H1 (cell line): ENCODE data around the gene FGFRL1.

ENCODE experiments used
- CHD2 ChIP-seq: IDR thresholded peaks from 2 replicates; pipeline ENCODE4 v1.6.1; 2012; ENCODE audit warnings: low read length, improper control_type of control experiment
- KDM1A ChIP-seq: fragments of 200-600, 300-600 bp; sonication (generic); IDR thresholded peaks from 2 replicates; pipeline ENCODE4 v1.7.1; 2016; ENCODE audit warnings: mild to moderate bottlenecking, low read length, borderline replicate concordance
- POLR2A ChIP-seq, 2 experiments: IDR thresholded peaks; 1 replicate in 1 of 2; 2 replicates in 1 of 2; pipeline ENCODE4 v1.6.1; 2011; ENCODE audit warnings: low read depth in 2 of 2, low read length in 2 of 2, mild to moderate bottlenecking in 2 of 2; ENCODE audit errors: control extremely low read depth in 1 of 2
- POLR2AphosphoS5 ChIP-seq: IDR thresholded peaks from 2 replicates; pipeline ENCODE4 v1.6.1; 2011; ENCODE audit warnings: low read depth, low read length
- RFX5 ChIP-seq: IDR thresholded peaks from 2 replicates; pipeline ENCODE4 v1.6.1; 2011; ENCODE audit warnings: low read depth, low read length, improper control_type of control experiment, borderline replicate concordance
- TF ChIP-seq, protein P1 (sequence below), 3 experiments: IDR thresholded peaks; 1 replicate in 2 of 3; 2 replicates in 1 of 3; pipeline versions ENCODE4 v1.5.1 to v1.6.1; 2011; ENCODE audit warnings: low read length in 3 of 3, mild to moderate bottlenecking in 3 of 3, inconsistent platforms in 2 of 3, low read depth in 1 of 3, moderate library complexity in 1 of 3; ENCODE audit not compliant: insufficient read depth in 1 of 3; ENCODE audit errors: control extremely low read depth in 1 of 3
- TF ChIP-seq, protein P2 (sequence below): IDR thresholded peaks from 2 replicates; pipeline ENCODE4 v1.6.1; 2012; ENCODE audit warnings: low read length, inconsistent platforms

DNA sequence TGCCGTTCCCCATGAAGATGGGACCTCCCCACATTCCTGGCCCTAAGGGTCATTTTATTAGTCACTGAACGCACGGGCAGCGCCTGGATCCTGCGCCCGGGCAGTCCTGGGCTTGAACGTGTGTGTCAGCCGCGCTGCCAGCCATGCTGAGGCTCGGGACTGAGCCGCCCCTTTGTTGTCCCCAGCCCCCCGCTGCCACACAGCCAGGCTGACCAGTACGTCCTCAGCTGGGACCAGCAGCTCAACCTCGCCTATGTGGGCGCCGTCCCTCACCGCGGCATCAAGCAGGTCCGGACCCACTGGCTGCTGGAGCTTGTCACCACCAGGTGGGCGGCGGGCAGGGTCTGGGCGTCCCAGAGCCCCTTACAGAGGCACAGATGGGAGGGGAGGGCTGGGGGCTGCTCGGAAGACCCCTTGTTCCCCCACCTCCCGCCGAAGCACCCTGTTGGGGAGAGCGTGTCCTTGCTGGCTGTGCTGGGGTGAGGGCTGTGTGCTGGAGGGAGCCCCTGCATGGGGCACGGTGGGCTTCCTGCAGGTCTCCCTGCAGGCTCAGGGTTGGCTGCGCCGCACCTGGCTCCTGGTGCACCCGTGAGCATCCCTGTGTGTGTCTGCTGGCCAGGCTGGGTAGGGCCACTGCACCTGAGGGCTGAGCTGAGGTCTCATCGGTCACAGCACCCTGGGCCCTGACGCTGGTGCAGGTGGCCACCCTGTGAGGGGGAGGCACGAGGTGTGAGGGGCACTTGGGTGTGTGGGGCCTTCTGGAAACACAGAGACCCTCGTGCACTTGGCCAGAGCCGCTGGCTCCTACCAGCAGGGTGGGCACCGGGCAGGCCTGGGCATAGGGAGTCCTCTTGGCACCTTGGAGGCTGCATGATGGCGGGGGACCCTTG, 23.6 kb upstream of the FGFRL1 start:
- no peak for TF ChIP-seq KDM1A
- TF ChIP-seq, protein P1, sequence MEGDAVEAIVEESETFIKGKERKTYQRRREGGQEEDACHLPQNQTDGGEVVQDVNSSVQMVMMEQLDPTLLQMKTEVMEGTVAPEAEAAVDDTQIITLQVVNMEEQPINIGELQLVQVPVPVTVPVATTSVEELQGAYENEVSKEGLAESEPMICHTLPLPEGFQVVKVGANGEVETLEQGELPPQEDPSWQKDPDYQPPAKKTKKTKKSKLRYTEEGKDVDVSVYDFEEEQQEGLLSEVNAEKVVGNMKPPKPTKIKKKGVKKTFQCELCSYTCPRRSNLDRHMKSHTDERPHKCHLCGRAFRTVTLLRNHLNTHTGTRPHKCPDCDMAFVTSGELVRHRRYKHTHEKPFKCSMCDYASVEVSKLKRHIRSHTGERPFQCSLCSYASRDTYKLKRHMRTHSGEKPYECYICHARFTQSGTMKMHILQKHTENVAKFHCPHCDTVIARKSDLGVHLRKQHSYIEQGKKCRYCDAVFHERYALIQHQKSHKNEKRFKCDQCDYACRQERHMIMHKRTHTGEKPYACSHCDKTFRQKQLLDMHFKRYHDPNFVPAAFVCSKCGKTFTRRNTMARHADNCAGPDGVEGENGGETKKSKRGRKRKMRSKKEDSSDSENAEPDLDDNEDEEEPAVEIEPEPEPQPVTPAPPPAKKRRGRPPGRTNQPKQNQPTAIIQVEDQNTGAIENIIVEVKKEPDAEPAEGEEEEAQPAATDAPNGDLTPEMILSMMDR (IDR thresholded peaks at IDR 0.05; ENCODE audit: control extremely low read depth in 1 of 3, insufficient read depth in 1 of 3, low read depth in 1 of 3, low read length in 3 of 3), result no peak
- TF ChIP-seq POLR2A (IDR thresholded peaks at IDR 0.05; ENCODE audit: control extremely low read depth in 1 of 2, low read depth in 2 of 2, low read length in 2 of 2), result no peak
- no peak for TF ChIP-seq POLR2AphosphoS5
- TF ChIP-seq, protein P2, sequence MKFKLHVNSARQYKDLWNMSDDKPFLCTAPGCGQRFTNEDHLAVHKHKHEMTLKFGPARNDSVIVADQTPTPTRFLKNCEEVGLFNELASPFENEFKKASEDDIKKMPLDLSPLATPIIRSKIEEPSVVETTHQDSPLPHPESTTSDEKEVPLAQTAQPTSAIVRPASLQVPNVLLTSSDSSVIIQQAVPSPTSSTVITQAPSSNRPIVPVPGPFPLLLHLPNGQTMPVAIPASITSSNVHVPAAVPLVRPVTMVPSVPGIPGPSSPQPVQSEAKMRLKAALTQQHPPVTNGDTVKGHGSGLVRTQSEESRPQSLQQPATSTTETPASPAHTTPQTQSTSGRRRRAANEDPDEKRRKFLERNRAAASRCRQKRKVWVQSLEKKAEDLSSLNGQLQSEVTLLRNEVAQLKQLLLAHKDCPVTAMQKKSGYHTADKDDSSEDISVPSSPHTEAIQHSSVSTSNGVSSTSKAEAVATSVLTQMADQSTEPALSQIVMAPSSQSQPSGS, result no peak
- no peak for TF ChIP-seq RFX5
- TF ChIP-seq CHD2, result no peak
